GM10248 (cell line): ENCODE results near the gene ADAM11.
A peak's percentile ranks its signal among the peaks of the same experiment; 100 is the strongest.
"Not testable (repeated sequence)": the region's sequence is repeated elsewhere in the genome, so short reads cannot be mapped to it uniquely, and the experiment has no call there.

Experiments used
- CTCF ChIA-PET: fragments of 300-600 bp; sonication (Branson Sonifier 250); formaldehyde crosslinking; extraction: SDS; loops from one replicate; lab custom pipeline; 2021; ENCODE audit warnings: antibody characterized with exemption; lab: Yijun Ruan, JAX
- POLR2A ChIA-PET: fragments of 350-650 bp; sonication (Branson Sonifier 250); formaldehyde crosslinking; extraction: SDS; loops from one replicate; lab custom pipeline; 2020; ENCODE audit warnings: antibody characterized with exemption; lab: Yijun Ruan, JAX
- DNase-seq: peaks from one replicate; pipeline ENCODE4 v3.0.0; 2012; ENCODE audit errors: extremely low spot score
- TF ChIP-seq, protein P1 (sequence below): IDR thresholded peaks from 2 replicates; pipeline ENCODE4 v1.5.1; 2012; ENCODE audit warnings: mild to moderate bottlenecking, low read depth; ENCODE audit errors: extremely low read depth, missing control alignments, control extremely low read depth

ADAM11 gene

DNA sequence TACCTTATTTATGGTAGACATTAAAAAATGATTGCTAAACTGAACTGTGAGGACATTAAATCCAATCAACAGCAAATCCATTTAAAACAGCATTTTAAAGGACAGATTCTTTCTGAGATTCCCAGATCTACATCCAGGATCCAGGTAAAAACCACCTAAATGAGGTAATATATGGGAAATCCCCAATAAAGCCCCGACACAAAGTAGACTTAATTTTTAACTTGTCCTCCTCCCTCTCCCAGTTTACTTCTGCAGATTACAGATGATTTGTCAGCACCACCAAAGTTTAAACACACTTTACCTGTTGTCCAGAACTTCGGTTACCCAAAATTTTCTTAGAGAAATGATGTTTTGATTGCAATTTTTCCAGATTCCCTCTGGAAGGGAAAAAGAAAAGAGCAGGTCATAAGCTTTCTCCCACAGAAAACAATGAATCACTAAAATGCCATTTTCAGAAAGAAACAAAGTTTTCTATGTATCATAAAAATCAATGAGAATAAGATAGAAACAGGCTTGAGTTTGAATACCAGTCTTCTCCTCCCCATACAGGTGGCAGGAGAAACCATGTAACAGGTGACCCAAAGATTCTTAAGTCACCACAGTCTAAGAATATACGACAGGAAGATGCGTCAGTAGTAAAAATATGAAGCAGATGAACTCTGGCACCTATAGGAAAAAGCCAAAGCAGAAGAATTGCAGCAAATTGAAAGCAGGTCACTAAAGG is 48.5 kb downstream of the ADAM11 start:
- POLR2A ChIA-PET, result no interaction called here

DNA sequence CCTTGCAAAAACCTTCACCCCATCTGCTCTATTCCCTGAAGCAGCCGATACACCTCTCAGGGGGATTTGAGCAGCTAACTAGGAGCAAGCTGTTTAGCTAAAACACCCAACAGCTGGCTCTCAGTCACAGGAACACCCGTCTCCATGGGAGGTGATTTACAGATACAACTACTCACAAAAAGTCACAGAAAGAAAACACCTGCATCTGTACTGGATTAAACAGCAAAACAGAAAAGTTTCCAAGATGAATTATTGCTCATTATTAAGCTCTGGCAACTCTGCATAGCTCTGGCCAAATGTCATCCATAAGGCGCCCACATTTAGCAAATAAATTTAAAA is 49.0 kb downstream of the ADAM11 start:
- TF ChIP-seq, protein P1, sequence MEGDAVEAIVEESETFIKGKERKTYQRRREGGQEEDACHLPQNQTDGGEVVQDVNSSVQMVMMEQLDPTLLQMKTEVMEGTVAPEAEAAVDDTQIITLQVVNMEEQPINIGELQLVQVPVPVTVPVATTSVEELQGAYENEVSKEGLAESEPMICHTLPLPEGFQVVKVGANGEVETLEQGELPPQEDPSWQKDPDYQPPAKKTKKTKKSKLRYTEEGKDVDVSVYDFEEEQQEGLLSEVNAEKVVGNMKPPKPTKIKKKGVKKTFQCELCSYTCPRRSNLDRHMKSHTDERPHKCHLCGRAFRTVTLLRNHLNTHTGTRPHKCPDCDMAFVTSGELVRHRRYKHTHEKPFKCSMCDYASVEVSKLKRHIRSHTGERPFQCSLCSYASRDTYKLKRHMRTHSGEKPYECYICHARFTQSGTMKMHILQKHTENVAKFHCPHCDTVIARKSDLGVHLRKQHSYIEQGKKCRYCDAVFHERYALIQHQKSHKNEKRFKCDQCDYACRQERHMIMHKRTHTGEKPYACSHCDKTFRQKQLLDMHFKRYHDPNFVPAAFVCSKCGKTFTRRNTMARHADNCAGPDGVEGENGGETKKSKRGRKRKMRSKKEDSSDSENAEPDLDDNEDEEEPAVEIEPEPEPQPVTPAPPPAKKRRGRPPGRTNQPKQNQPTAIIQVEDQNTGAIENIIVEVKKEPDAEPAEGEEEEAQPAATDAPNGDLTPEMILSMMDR, result no peak
- peak; percentile 32 for DNase-seq
- POLR2A ChIA-PET, result no interaction called here
- CTCF ChIA-PET, result interaction anchor here (0.8 to 5.0 kb wide), 7 partner anchors 11 to 328 kb away, joined by 3 to 26 read pairs (median 3); partner anchors contain the start of gene ACBD4

More for the DNA sequence above, 48.5 kb downstream of the ADAM11 start:
- CTCF ChIA-PET, result interaction anchor here (0.8 to 5.0 kb wide), 8 partner anchors 10 to 328 kb away, joined by 3 to 26 read pairs (median 4); partner anchors contain the start of gene ACBD4
- TF ChIP-seq, protein P1, result no peak
- no peak for DNase-seq

DNA sequence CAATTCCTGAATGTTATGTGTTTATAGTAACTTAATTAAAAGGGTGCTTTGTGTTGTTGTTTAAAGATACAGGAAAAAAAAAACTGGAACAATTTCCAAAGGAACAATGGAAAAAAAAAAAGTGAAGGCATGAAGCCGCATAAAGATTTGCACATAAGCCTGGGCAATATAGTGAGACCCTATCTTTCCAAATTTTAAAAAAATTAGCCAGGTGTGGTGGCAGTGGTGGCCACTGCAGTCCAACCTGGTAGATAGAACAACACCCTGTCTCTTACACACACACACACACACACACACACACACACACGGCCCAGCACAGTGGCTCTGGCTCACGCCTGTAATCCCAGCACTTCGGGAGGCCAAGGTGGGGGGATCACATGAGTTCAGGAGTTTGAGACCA is 49.4 kb downstream of the ADAM11 start:
- TF ChIP-seq, protein P1, result no peak
- ChIA-PET CTCF (interaction anchor here (0.8 to 5.0 kb wide), 6 partner anchors 11 to 327 kb away, joined by 3 to 26 read pairs (median 4); partner anchors contain the start of gene ACBD4), POLR2A (no interaction called here)
- DNase-seq, result no peak

DNA sequence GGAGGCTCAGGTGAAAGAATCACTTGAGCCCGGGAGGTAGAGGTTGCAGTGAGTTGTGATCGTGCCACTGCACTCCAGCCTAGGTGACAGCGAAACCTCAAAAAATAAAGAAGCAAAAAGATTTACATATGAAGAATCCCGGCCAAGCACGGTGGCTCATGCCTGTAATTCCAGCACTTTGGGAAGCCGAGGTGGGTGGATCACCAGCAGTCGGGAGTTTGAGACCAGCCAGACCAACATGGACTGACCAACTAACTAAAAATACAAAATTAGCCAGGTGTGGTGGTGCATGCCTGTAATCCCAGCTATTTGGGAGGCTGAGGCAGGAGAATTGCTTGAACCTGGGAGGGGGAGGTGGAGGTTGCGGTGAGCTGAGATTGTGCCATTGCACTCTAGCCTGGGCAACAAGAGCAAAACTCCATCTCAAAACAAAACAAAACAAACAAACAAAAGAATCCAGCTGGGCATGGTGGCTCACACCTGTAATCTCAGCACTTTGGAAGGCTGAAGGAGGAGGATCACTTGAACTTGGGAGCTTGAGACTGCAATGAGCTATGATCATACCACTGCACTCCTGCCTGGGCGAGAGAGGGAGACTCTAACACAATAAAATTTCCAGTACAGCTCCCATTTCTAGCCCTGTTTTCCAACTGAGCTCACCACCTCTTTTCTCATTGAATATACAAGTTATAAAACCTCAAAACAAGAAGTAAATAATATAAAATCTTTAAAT is 50.0 kb downstream of the ADAM11 start:
- POLR2A ChIA-PET, DNase-seq: not testable (repeated sequence)
- CTCF ChIA-PET, result interaction anchor here (0.7 to 5.0 kb wide), 6 partner anchors 12 to 326 kb away, joined by 3 to 26 read pairs (median 4); partner anchors contain the start of gene ACBD4

DNA sequence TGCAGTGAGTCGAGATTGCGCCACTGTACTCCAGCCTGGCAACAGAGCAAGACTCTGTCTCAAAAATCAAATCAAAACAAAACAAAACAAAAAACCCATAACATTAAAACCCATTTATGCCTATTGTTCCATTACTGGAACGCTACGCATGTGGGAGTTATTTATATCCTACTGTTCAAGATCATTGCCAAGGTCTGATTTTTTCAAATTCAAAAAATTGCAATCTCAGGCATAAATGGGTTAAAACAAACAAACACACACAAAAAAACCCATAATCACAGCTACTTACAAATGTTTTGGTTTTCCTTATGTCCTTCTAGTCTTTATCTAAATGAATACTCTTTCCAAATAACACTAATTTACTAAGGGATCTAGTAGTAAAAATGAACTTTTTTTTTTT is 53.5 kb downstream of the ADAM11 start:
- TF ChIP-seq, protein P1, result no peak

DNA sequence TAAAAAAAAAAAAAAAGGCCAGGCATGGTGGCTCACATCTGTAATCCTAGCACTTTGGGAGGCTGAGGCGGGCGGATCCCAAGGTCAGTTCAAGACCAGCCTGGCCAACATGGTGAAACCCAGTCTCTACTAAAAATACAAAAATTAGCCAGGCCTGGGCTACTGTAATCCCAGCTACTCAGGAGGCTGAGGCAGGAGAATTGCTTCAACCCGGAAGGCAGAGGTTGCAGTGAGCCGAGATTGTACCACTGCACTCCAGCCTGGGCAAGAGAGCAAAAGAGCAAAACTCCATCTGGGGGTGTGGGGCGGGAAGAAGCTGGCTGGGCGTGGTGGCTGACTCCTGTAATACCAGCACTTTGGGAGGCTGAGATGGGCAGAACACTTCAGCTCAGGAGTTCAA is 59.7 kb downstream of the ADAM11 start:
- POLR2A ChIA-PET, DNase-seq, CTCF ChIA-PET: not testable (repeated sequence)

More for the DNA sequence above, 53.5 kb downstream of the ADAM11 start:
- POLR2A ChIA-PET, result no interaction called here
- DNase-seq, result no peak
- CTCF ChIA-PET, result no interaction called here

DNA sequence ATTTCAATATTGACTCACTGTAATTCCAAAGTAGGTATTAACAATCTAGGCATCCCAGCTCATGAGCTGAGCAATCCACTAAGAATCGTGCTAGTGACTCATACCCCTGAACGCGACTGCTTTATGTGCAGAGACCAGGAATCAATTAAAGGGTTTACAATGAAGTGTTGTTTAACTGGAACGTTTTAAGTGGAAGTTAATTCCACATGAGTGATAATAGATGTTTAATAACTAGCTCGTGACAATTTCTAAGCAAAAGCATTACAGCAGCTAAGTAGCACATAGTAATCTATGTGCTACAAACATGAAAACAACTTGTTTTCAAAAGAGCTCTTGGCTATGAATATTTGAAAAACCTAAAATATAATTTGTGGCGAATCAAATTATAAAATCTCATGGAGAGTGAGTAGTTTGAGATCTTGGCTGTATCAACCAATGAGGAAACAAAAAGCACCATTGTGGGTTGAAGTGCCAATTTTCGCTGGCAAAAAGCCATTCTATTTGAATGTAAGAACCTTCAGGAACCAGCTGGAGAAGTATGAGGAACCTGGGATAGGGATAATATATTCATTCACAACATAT is 61.9 kb downstream of the ADAM11 start:
- ChIA-PET CTCF (interaction anchor here (0.9 to 1.5 kb wide), 2 partner anchors 41 to 43 kb away, joined by 3 to 4 read pairs; no protein-coding TSS in a partner anchor), POLR2A (no interaction called here)
- TF ChIP-seq, protein P1, result no peak
- no peak for DNase-seq

DNA sequence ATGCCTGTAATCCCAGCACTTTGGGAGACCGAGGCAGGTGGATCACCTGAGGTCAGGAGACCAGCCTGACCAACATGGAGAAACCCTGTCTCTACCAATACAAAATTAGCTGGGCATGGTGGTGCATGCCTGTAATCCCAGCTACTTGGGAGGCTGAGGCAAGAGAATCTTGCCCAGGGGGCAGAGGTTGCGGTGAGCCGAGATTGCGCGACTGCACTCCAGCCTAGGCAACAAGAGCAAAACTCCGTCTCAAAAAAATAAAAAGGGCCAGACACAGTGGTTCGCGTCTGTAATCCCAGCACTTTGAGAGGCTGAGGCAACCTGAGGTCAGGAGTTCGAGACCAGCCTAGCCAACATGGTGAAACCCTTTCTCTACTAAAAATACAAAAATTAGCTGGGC is 66.4 kb downstream of the ADAM11 start:
- POLR2A ChIA-PET, result interaction anchor here (0.7 kb wide), 1 partner anchor 30 kb away, joined by 6 read pairs; no protein-coding TSS in a partner anchor
- DNase-seq, CTCF ChIA-PET: not testable (repeated sequence)
